Choroid plexus epithelial cell (primary cell): ENCODE results near the gene SUCO.

Experiments
- DNase-seq: peaks from one replicate; pipeline ENCODE4 v3.0.0-alpha.2; 2010; ENCODE audit warnings: low read depth
- H3K4me3 ChIP-seq: 2 replicates; pipeline ENCODE4 v1.5.1; 2011; ENCODE audit warnings: low read depth, mild to moderate bottlenecking, control low read depth, low read length, moderate library complexity
- TF ChIP-seq, protein P1 (sequence below): conservative IDR thresholded peaks from 2 replicates; pipeline ENCODE4 v1.5.1; 2011; ENCODE audit warnings: low read depth, mild to moderate bottlenecking, control low read depth, inconsistent platforms, low read length, moderate library complexity

SUCO gene

DNA sequence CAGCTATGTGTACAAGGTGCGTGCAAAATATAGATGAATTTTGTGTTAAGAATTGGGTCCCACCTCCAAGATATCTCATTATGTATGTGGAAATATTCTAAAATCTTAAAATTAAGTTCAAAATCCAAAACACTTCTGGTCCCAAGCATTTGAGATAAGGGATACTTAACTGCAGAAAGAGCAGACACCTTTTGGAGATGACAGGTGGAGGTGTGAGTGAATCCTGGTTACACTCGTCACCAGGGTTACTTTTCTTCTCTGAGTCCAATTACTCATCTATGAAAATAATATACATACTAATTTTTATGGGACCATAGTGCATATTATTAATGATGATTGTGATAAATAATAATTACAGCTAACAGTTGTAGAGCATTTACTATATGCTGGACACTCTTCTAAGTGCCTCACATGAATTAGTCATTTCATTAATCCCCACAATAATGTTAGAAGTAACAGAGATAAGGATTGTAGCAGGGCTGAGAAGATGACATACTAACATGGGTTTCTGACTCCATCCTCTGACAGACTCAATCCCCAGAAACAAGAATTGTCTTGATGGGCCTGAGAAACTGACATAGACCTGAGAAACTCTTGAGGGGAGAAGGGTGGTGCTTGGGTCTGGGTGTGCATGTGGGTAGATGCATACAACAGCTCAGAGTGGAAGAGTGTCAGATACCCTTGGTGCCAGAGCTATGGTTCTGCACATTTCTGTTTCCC is 117.7 kb downstream of the SUCO start:
- no peak overlapping the region for H3K4me3 ChIP-seq
- no peak for DNase-seq
- TF ChIP-seq, protein P1, sequence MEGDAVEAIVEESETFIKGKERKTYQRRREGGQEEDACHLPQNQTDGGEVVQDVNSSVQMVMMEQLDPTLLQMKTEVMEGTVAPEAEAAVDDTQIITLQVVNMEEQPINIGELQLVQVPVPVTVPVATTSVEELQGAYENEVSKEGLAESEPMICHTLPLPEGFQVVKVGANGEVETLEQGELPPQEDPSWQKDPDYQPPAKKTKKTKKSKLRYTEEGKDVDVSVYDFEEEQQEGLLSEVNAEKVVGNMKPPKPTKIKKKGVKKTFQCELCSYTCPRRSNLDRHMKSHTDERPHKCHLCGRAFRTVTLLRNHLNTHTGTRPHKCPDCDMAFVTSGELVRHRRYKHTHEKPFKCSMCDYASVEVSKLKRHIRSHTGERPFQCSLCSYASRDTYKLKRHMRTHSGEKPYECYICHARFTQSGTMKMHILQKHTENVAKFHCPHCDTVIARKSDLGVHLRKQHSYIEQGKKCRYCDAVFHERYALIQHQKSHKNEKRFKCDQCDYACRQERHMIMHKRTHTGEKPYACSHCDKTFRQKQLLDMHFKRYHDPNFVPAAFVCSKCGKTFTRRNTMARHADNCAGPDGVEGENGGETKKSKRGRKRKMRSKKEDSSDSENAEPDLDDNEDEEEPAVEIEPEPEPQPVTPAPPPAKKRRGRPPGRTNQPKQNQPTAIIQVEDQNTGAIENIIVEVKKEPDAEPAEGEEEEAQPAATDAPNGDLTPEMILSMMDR, result no peak

DNA sequence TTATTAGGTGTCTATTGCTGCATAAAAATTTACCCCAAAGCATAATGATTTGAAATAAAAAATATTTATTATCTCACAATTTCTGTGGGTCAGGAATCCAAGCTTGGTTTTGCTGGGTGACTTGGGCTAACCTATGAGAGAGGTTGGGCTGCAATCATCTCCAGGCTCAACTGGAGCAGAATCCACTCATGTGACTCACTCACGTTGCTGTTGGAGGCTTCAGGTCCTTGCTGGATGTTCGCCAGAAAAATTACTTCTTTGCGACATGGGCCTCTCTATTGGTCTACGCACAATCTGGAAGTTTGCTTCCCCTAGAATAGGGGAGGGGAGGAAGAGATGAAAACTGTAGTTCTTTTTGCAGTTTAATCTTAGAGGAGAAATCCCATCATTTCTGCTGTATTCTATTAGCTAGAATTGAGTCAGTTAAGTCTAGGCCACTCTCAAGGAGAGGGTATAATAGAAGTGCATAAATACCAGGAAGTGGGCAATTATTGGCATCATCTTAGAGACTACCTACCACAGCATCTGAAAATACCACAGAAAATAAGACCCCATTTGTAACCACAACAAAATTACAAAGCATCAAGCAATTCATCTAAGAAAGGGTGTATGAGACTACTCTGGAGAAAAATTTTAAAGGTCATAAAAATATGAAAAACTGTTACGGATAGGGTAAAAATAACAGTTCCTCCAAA is 120.2 kb downstream of the SUCO start:
- TF ChIP-seq, protein P1, result no peak
- no peak overlapping the region for H3K4me3 ChIP-seq
- peak; percentile 73 for DNase-seq

- TF ChIP-seq, protein P1, result no peak
- DNase-seq, result peak; percentile 68
Observed at GRCh38 chr1:172654535-172654934, 121.6 kb downstream of the SUCO start.

DNA sequence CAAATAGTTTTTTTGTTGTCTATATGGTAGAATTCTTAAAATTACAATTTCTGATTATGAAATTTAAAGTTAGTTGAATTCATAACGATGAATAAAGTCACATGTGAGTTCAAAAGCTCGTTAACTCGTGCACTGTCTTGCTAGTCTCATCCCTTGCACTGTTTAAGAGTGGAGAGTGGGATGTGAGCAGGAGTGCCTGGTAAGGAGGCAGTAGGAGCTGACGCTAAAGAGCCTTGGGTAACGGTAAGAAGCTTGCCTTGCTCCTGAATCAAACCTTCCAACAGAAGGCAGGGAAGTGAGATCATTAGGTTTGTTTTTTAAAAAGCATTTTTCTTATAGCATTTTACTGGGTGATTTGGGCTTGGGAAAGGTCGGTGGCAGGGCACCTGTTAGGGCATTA is 123.6 kb downstream of the SUCO start:
- TF ChIP-seq, protein P1, result no peak
- no peak for DNase-seq

More at GRCh38 chr1:172654535-172654934, 121.6 kb downstream of the SUCO start:
- no peak overlapping the region for H3K4me3 ChIP-seq

DNA sequence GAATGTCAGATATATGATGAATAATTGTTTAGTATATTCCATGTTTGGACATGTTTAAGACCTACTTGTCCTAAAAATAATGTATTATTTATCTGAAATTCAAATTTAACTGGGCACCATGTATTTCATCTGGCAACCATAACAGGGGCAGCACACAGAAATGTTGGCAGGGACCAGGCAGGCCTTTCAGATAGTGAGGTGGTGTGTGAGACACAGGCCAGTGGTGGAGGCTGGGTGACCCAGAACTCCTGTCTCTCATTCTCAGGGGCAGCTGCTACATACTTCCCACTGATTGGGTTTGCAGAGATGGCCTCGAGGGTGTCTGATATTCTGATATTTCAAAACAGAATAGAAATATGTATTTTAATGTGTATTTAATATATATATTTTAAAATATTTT is 124.6 kb downstream of the SUCO start:
- TF ChIP-seq, protein P1, result no peak
- no peak overlapping the region for H3K4me3 ChIP-seq
- no peak for DNase-seq

More for the DNA sequence above, 123.6 kb downstream of the SUCO start:
- H3K4me3 ChIP-seq, result no peak overlapping the region

GRCh38 chr1:172658871-172659453 is 126.0 kb downstream of the SUCO start, which contains the start of gene FASLG:
TSS of gene FASLG (plus strand) at chr1:172659103. CDS start at chr1:172659202, 99 bp downstream.
- TF ChIP-seq, protein P1, result no peak
- DNase-seq, result no peak
- no peak within 1 kb of the TSS for H3K4me3 ChIP-seq
